ENCODE results near the gene SETD6. TPM values are rescaled to one million over a fixed set of nuclear protein-coding genes. Genes with fewer than 3 reads are reported as not detected.

SETD6 gene
- total RNA-seq, 4 donors from 2014 or later = 14.6 to 38.2 (median 19.5) TPM

GRCh38 chr16:58537124-58537906 lies 22.0 kb downstream of the SETD6 start:
- TF ChIP-seq, protein P1, sequence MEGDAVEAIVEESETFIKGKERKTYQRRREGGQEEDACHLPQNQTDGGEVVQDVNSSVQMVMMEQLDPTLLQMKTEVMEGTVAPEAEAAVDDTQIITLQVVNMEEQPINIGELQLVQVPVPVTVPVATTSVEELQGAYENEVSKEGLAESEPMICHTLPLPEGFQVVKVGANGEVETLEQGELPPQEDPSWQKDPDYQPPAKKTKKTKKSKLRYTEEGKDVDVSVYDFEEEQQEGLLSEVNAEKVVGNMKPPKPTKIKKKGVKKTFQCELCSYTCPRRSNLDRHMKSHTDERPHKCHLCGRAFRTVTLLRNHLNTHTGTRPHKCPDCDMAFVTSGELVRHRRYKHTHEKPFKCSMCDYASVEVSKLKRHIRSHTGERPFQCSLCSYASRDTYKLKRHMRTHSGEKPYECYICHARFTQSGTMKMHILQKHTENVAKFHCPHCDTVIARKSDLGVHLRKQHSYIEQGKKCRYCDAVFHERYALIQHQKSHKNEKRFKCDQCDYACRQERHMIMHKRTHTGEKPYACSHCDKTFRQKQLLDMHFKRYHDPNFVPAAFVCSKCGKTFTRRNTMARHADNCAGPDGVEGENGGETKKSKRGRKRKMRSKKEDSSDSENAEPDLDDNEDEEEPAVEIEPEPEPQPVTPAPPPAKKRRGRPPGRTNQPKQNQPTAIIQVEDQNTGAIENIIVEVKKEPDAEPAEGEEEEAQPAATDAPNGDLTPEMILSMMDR (IDR thresholded peaks at IDR 0.05; ENCODE audit: low read depth) = no peak

DNA sequence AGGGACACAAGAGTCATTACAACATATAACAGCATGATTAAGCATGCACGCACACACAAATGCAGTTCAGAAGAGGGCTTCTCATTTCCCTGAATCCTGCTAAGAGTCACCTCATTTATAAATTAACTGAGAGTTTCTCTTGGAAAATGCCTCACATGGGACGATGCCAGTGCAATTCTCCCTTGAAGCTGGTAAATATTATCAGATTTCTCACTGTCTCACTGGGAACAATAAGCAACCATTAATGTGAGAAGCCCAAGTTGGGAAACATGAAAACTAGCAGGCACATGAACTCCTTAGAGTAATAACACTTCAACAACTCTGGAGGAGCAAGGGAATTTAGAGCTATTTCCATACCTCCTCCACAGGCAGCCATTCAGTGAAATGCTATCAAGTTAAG lies 26.4 kb downstream of the SETD6 start:
- TF ChIP-seq, protein P1 (IDR thresholded peaks at IDR 0.05; ENCODE audit: low read depth) = no peak

DNA sequence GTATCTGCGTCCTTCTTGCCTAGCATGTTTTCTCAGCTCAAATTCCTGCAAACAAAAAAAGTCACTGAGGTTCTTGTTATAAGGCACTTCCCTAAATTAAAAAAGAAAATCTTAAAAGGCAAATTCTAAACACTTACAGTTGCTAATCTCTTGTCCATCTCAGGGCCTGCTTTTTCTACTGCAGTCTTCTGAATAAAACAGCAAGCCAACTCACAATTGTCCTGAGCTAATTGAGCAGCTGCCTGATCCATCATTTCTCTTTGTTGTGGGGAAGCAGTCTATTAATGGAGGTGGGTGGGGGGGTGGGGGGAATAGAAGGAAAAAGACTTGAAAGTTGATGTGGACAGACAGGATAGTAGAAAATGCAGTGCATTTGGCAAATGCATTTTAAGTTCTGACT lies 27.0 kb downstream of the SETD6 start:
- TF ChIP-seq, protein P1 (IDR thresholded peaks at IDR 0.05; ENCODE audit: low read depth) = no peak

GRCh38 chr16:58543685-58544084 lies 28.4 kb downstream of the SETD6 start:
- TF ChIP-seq, protein P1 (IDR thresholded peaks at IDR 0.05; ENCODE audit: low read depth) = no peak

GRCh38 chr16:58548378-58548777 lies 33.1 kb downstream of the SETD6 start:
- TF ChIP-seq, protein P1 (IDR thresholded peaks at IDR 0.05; ENCODE audit: low read depth) = no peak

DNA sequence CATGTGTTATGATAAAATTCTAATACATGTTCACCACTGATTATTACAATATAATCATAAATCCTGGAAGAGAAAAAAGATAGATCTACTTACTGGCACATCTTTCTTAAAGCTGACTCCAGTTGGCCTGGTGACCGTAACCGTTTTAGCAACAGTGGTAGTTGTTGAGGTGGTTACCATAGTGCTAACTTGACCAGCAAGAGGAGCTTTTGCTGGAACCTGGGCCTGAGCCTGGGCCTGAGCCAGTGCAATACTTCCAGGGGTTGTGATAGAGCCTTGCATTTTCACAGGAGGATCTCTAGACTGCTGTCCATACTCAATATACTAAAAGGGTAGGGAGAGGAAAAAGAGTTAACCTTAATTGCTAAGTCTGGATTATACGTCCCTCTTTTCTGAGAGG lies 36.2 kb downstream of the SETD6 start:
- TF ChIP-seq, protein P1 (IDR thresholded peaks at IDR 0.05; ENCODE audit: low read depth) = no peak

GRCh38 chr16:58556678-58557077 lies 41.4 kb downstream of the SETD6 start:
- TF ChIP-seq, protein P1 (IDR thresholded peaks at IDR 0.05; ENCODE audit: low read depth) = no peak

Data from subcutaneous adipose tissue (tissue), 4 donors.